Hepatocyte (in vitro differentiated cells): ENCODE results near the gene SPRR2D. TPM values are rescaled to one million over a fixed set of nuclear protein-coding genes. Genes with fewer than 3 reads are reported as not detected.
"Not testable (repeated sequence)": the region's sequence is repeated elsewhere in the genome, so short reads cannot be mapped to it uniquely, and the experiment has no call there.

Experiments used
- DNase-seq: peaks from one replicate; pipeline ENCODE4 v3.0.0-alpha.2; 2016; ENCODE audit warnings: low spot score
- H2AFZ ChIP-seq: fragments of 200-600 bp; sonication (generic); 2 replicates; pipeline ENCODE4 v1.6.0; 2016; ENCODE audit warnings: antibody characterized with exemption, mild to moderate bottlenecking
- H3K27ac ChIP-seq: fragments of 200-600 bp; sonication (generic); 2 replicates; pipeline ENCODE4 v1.5.1; 2016; ENCODE audit warnings: mild to moderate bottlenecking
- H3K27me3 ChIP-seq: fragments of 200-600 bp; sonication (generic); 2 replicates; pipeline ENCODE4 v1.6.1; 2016
- H3K36me3 ChIP-seq: fragments of 200-600 bp; sonication (generic); replicated peaks from 2 replicates; pipeline ENCODE4 v1.5.1; 2016; ENCODE audit warnings: low read depth; ENCODE audit not compliant: insufficient read depth
- H3K4me1 ChIP-seq: fragments of 200-600 bp; sonication (generic); 2 replicates; pipeline ENCODE4 v1.5.1; 2016; ENCODE audit warnings: mild to moderate bottlenecking, moderate library complexity; ENCODE audit not compliant: insufficient read depth
- H3K4me2 ChIP-seq: fragments of 200-600 bp; sonication (generic); 2 replicates; pipeline ENCODE4 v1.6.0; 2016
- H3K4me3 ChIP-seq: fragments of 200-600 bp; sonication (generic); 2 replicates; pipeline ENCODE4 v1.5.1; 2016; ENCODE audit warnings: mild to moderate bottlenecking
- H3K79me2 ChIP-seq: fragments of 200-600 bp; sonication (generic); 2 replicates; pipeline ENCODE4 v1.6.0; 2017; ENCODE audit warnings: mild to moderate bottlenecking
- H3K9me2 ChIP-seq: fragments of 200-600 bp; sonication (generic); replicated peaks from 2 replicates; pipeline ENCODE4 v1.6.0; 2017; ENCODE audit warnings: mild to moderate bottlenecking; ENCODE audit not compliant: insufficient read depth
- H3K9me3 ChIP-seq: fragments of 200-600 bp; sonication (generic); 2 replicates; pipeline ENCODE4 v1.5.1; 2016; ENCODE audit warnings: low read depth, mild to moderate bottlenecking
- H4K20me1 ChIP-seq: fragments of 200-600 bp; sonication (generic); 2 replicates; pipeline ENCODE4 v1.6.0; 2016; ENCODE audit warnings: mild to moderate bottlenecking; ENCODE audit not compliant: insufficient read depth, poor library complexity, severe bottlenecking
- EZH2 ChIP-seq: fragments of 200-600 bp; sonication (generic); IDR thresholded peaks from 2 replicates; pipeline ENCODE4 v1.6.1; 2016; ENCODE audit warnings: antibody characterized with exemption, mild to moderate bottlenecking, borderline replicate concordance
- EZH2phosphoT487 ChIP-seq: fragments of 200-600 bp; sonication (generic); IDR thresholded peaks from one replicate; pipeline ENCODE4 v1.6.1; 2018; ENCODE audit warnings: antibody characterized with exemption, mild to moderate bottlenecking, low read depth, moderate library complexity; ENCODE audit not compliant: unreplicated experiment, severe bottlenecking
- WGBS: methylation state at CpG from one replicate; pipeline ENCODE4 v1.1.6; 2016; ENCODE audit warnings: low lambda C conversion rate; ENCODE audit errors: missing lambda C conversion rate; 5-methylcytosine and 5-hydroxymethylcytosine counted together
- polyA plus RNA-seq: library from polyadenylated mRNA; unstranded; fragments of >200 nt; fragmentation: Nextera tagmentation; extraction: Ambion mirVana; gene quantifications from 2 replicates; pipeline ENCODE4 v1.2.1, GENCODE V29; 2016
- total RNA-seq: library from RNA; depleted of rRNA; stranded (reverse); fragments of >200 nt; gene quantifications from 2 replicates; pipeline ENCODE4 v1.2.3, GENCODE V29; 2014
- TF ChIP-seq, protein P1 (sequence below): fragments of 200-600 bp; sonication (generic); IDR thresholded peaks from 2 replicates; pipeline ENCODE4 v1.5.1; 2016; ENCODE audit warnings: antibody characterized with exemption, mild to moderate bottlenecking; ENCODE audit not compliant: poor library complexity

Gene SPRR2D
- total and polyA plus RNA-seq, 2 experiments from 2014 or later = not detected

DNA sequence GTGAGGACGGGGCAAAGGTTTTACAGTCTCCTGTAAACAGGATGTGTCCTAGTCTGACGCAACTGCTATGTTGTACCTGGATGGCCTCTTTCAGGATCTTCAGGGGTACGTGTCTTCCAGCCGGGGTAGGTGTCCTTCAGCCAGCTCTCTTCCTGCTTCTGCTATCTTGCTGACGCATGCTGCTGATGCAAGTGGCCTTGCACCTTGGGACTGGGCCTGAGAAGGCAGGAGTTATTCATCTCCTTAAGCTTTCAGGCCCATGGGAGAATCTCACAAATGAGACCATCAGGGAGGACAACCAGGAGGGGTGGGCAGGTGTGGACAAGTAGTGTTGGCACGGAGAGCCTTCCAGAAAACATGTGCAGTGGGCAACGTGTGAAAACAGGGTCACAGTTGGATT, 17.8 kb downstream of the SPRR2D start:
- H3K27me3 ChIP-seq = no peaks in the 10 kb centered on the region
- H3K4me2 ChIP-seq = no peak overlapping the region
- no peak overlapping the region for H2AFZ ChIP-seq
- no peaks in the 10 kb centered on the region for H4K20me1 ChIP-seq
- TF ChIP-seq, protein P1, sequence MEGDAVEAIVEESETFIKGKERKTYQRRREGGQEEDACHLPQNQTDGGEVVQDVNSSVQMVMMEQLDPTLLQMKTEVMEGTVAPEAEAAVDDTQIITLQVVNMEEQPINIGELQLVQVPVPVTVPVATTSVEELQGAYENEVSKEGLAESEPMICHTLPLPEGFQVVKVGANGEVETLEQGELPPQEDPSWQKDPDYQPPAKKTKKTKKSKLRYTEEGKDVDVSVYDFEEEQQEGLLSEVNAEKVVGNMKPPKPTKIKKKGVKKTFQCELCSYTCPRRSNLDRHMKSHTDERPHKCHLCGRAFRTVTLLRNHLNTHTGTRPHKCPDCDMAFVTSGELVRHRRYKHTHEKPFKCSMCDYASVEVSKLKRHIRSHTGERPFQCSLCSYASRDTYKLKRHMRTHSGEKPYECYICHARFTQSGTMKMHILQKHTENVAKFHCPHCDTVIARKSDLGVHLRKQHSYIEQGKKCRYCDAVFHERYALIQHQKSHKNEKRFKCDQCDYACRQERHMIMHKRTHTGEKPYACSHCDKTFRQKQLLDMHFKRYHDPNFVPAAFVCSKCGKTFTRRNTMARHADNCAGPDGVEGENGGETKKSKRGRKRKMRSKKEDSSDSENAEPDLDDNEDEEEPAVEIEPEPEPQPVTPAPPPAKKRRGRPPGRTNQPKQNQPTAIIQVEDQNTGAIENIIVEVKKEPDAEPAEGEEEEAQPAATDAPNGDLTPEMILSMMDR = no peak
- no peak for TF ChIP-seq EZH2phosphoT487
- no peak for TF ChIP-seq EZH2
- 75% methylated on average over 7 of the region's 7 CpGs for WGBS
- H3K9me3 ChIP-seq = no peaks in the 10 kb centered on the region
- no peaks in the 10 kb centered on the region for H3K36me3 ChIP-seq
- no peaks in the 10 kb centered on the region for H3K79me2 ChIP-seq
- no peaks in the 10 kb centered on the region for H3K9me2 ChIP-seq
- DNase-seq = no peak
- H3K4me3 ChIP-seq = no peak overlapping the region
- no peak overlapping the region for H3K27ac ChIP-seq
- H3K4me1 ChIP-seq = no peaks in the 10 kb centered on the region

DNA sequence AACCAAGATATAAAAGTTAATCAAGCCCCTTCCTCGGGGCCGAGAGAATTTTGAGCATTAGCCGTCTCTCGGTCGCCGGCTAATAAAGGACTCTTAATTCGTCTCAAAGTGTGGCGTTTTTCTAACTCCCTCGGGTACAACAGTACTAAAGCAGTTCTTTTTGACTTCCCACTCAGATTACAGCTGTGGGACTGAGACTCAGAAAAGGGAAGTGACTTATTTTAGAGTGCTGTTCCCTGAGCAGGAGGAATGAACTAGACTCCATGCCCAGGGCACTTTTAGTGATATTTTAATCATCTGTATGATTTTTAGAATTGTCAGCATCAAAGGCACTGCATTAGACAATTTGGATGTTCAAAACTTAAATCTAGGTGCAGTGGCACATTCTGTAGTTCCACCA, 18.6 kb downstream of the SPRR2D start:
- not testable (repeated sequence) for H3K4me2 ChIP-seq, H3K9me2 ChIP-seq, H3K27ac ChIP-seq, H3K27me3 ChIP-seq, H2AFZ ChIP-seq, H4K20me1 ChIP-seq, DNase-seq, H3K4me3 ChIP-seq, H3K9me3 ChIP-seq, H3K4me1 ChIP-seq, H3K79me2 ChIP-seq, H3K36me3 ChIP-seq
- WGBS = 74% methylated on average over 9 of the region's 9 CpGs

DNA sequence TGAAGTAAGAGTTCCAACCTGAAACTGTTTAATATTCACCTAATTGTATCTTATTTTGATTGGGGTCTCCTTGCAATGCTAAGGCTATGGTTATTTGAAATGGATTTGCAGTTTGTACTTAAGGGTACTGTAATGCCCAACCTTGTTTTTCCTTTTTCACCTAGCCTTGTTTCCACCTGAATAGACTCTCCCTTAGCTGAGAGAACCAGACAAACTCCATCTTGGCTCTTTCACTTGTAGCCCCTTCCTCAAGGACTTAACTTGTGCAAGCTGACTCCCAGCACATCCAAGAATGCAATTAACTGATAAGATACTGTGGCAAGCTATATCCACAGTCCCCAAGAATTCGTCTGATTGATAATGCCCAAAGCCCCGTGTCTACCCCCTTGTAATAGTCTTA, 19.1 kb downstream of the SPRR2D start:
- not testable (repeated sequence) for H3K4me1 ChIP-seq, DNase-seq, H3K4me2 ChIP-seq, H3K9me3 ChIP-seq, H3K4me3 ChIP-seq, H3K27me3 ChIP-seq, H4K20me1 ChIP-seq, H3K36me3 ChIP-seq, H3K79me2 ChIP-seq, H3K27ac ChIP-seq, H2AFZ ChIP-seq, H3K9me2 ChIP-seq
- WGBS = 22% methylated on average over 2 of the region's 2 CpGs

DNA sequence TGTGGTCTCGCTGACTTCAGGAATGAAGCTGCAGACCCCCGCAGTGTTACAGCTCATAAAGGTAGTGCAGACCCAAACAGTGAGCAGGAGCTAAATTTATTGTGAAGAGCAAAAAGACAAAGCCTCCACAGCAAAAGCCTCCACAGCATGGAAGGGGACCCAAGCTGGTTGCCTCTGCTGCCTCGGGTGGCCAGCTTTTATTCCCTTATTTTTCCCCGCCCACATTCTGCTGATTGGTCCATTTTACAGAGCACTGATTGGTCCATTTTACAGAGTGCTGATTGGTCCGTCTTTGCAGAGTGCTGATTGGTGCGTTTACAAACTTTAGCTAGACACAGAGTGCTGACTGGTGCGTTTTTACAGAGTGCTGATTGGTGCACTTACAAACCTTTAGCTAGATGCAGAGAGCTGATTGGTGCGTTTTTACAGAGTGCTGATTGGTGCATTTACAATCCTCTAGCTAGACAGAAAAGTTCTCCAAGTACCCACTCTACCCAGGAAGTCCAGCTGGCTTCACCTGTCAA, 29.6 kb downstream of the SPRR2D start:
- not testable (repeated sequence) for H2AFZ ChIP-seq, DNase-seq, H3K9me3 ChIP-seq, H3K4me3 ChIP-seq, H3K27me3 ChIP-seq, H3K36me3 ChIP-seq, H3K4me1 ChIP-seq, H3K27ac ChIP-seq, H4K20me1 ChIP-seq, H3K4me2 ChIP-seq, H3K79me2 ChIP-seq, H3K9me2 ChIP-seq
- 61% methylated on average over 8 of the region's 8 CpGs for WGBS

DNA sequence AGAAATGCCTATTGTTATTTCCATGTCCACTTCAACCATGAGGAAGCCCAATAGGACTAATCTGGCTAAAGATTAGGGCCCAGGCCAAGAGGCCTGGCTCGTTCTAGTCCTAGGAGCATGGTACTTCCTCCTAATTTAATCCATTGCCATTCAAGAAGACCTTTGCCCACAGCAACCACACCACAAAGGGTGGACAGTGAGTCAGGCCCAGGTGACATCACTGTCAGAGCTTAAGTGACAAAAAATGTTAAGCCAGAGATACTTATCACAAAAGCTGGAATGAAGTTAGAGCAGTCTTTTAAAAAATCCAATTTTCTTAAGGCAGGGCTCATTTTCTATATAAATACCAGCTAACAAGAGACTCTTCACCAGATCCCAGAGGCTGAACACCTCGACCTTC, 39.5 kb downstream of the SPRR2D start, which contains the start of gene SPRR3:
SPRR3 (plus strand) TSS at position 368 of the 400 bp plus-strand sequence. CDS start 1,272 bp downstream, outside the sequence.
- no peak within 1 kb of the TSS for H3K27ac ChIP-seq
- H3K36me3 ChIP-seq = no peaks in the 10 kb centered on the region
- no peak for DNase-seq
- no peaks in the 10 kb centered on the region for H3K9me2 ChIP-seq
- H3K4me1 ChIP-seq = no peaks in the 10 kb centered on the region
- no peak within 1 kb of the TSS for H3K4me2 ChIP-seq
- no peaks in the 10 kb centered on the region for H3K27me3 ChIP-seq
- no peaks in the 10 kb centered on the region for H4K20me1 ChIP-seq
- no peak within 1 kb of the TSS for H3K4me3 ChIP-seq
- WGBS = 28% methylated on average over 2 of the region's 2 CpGs
- TF ChIP-seq, protein P1 = no peak
- TF ChIP-seq EZH2 = no peak
- TF ChIP-seq EZH2phosphoT487 = no peak
- peaks cover 2% of the 10 kb centered on the region for H3K9me3 ChIP-seq
- no peaks in the 10 kb centered on the region for H3K79me2 ChIP-seq
- H2AFZ ChIP-seq = no peak within 1 kb of the TSS
